T follicular helper cell (primary cell): Measurements from ENCODE around the gene CTIF.

Source experiments
- DNase-seq: peaks from one replicate; pipeline ENCODE4 v3.0.0-alpha.2; 2020; ENCODE audit warnings: low read depth

CTIF gene

DNA sequence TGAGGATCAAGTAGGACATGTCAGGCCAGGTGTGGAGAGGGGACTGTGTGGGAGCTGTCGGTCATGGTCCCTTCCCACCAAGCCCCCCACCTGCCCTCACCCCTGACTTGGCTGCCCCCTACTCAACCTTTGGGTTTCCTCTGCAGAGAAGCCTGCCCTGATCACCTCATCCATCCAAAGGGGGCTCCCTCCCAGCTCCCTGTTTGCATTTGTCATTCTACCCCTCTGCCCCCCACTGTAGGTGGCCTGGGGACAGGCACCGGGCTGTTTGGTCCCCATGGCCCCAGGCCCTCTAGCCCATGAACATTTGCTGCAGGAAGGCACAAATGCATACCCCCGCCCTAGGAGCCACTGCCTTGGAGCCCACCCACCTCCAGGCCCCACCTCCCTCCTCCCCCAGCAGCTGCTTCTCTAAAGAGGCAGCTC, 296.9 kb downstream of the CTIF start:
- DNase-seq: no peak

GRCh38 chr18:48836231-48836805, 297.5 kb downstream of the CTIF start:
- DNase-seq: no peak

DNA sequence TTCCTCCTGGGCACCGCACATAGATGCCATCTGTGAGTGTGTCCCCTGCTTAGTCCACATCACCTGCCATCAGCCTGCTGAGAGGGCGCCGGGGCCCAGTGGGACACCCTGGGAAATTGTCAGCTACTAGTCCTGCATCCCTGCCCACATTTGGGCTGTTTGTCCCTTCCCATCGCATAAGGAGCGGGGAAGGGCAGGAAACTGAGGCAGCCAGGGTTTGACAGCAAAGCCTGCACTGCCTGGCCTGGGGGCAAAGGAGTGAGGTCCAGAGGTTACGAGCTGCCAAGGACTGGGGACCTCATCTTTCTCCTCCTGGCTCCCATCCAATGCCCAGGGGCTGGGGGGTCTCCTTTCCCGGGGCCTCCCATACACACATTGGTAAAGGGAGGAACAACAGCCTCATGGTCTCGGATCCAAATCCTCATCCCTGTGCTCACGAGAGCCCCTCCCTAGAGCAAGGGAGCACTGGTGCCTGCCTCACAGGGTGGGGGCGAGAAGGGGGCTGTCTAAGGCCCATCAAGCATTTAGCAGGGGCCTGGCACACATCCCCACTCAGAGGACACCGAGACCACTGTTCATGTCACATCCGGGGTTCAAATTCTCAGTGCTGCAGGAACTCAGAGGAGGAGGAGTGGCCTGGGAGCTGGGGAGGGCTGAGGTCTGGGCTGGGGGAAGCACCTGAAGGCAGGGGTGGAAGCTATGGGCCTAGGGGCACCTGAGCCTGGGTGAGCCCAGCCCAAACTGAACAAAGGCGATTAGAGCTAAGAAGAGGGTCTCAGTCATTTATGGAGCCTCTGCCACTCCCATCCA, 298.2 kb downstream of the CTIF start:
- DNase-seq: no peak

GRCh38 chr18:48837676-48838075, 298.8 kb downstream of the CTIF start:
- no peak for DNase-seq

DNA sequence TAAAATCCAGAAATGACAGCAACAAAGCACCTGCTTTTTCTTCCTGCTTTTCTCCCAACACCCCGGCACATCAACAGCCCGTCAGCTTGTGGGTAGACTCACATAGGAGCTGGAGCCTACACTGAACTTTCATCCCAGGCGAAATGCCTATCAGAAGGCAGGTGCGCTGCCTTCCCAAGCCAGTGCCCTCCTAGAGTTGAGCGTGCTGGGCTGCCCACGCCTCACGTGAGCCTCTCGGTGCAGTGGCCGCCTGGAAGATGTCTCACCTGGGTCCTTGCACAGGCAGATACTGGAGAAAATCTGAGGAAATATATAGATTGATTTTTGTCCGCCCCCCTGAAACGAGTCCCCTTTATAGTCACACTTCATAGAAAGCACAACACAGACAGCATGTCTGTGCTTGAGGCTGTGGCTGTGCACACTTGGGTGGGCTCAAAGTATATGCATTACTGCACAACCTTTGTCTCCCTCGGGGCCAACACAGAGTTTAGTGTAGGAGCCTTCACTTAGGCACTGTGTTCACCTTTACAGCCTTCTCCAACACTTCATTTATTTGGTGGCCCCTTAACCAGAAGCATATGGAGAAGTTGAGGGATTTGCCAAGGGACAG, 299.4 kb downstream of the CTIF start:
- no peak for DNase-seq

DNA sequence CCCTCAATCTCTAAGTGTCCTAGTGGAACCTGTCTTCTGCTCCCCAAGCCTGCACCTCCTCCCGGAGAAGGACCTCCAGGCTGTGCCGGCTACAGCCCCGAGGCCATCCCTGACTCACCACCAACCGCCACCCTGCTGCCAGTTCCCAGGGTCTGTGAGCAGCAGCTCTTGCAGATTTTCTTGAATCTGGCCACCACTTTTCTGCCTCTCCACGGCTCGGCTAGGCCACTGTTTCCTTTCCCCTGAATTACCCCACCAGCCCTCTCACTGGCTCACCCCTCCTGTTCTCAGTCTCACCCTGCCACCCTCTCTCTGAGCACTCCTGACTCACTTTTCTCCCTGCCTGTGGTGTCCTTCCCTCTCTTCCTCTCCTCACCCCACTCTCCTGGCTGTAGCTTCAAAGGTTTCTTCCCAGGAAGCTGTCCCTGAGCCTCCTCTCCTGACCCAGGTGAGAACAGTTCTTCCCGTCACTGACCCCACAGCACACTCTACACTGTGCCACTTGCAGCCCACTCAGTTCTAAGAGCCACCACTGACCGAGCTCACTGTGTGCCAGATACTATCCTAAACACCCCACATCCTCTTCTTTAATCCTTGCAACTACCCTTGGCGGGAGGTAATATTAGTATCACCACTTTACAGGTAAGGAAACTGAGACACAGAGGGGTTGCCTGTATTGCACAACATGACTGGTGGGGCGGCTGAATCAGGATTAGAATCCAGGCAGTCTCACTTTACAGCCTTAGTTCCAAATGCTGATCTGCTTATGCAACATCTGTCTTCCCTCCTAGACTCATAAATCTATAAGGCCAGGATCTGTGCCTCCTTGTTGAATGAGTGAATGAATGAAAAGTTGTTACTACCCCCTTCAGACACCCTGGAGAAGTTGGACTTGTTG, 300.3 kb downstream of the CTIF start:
- DNase-seq: no peak

GRCh38 chr18:48839819-48840490, 301.1 kb downstream of the CTIF start:
- no peak for DNase-seq

DNA sequence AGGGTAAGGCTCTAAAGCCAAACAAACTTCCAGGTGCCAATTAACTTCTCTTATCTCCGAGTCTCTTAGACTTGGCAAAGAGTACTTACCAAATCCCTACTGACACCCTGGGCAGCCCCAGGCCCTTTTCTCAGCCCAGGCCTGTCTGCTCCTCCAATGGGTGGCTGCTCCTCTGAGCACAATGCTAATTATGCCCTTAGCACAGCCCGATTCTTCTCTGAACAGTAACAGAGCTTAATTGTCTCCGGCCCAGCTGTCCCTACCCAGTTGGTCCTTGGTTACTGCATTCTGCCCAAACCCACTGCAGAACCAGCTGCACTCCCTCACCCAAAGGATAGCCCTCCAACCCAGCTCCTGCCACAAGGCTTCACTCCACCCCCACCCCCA, 301.7 kb downstream of the CTIF start:
- DNase-seq: no peak

DNA sequence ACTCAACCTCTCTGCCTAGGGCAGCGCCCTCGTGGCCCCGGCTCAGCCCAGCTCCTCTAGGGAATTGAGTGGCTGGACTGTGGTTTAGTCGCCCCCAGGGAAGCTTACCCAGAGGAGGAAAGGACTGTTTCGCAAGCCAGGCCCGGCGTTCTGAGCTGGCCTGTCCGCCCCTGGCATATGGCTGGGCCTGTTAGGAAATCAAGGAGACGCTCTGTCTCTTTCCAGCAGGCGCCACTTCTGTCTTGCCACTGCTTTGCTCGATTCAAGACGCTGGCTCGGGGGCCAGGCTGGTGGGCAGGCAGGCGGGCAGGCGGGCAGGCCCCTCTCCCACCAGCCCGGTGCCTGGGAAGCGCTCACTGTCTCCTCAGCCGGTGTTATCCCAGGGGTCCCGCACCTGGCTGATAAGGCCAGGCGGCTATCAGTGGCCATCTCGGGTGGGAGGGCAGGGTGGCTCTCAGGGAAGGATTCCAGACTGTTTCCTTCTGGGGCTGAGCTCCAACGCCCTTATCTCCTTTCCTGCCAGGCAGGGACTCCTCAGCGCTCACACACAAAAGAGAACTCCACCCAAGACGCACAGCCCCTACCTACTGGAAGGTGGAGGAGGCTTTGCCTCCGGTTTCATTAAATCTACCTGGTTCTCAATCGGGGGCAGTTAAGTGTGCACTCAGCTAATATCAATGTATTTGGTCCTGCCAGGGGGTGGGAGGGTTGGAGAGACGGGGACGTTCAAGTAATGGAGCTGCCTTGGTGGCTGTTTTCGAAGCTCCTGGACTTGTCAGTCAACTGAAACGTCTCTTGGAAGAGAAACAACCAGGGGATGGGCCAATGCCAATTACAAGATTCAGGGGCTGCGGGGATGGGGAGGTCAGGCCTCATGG, 302.8 kb downstream of the CTIF start:
- DNase-seq: no peak

GRCh38 chr18:48842259-48843061, 303.6 kb downstream of the CTIF start:
- DNase-seq: peak; percentile 22

GRCh38 chr18:48843162-48843561, 304.3 kb downstream of the CTIF start:
- no peak for DNase-seq

- no peak for DNase-seq
Measured at GRCh38 chr18:48843596-48843995, 304.8 kb downstream of the CTIF start.

GRCh38 chr18:48844271-48844670, 305.4 kb downstream of the CTIF start:
- no peak for DNase-seq

DNA sequence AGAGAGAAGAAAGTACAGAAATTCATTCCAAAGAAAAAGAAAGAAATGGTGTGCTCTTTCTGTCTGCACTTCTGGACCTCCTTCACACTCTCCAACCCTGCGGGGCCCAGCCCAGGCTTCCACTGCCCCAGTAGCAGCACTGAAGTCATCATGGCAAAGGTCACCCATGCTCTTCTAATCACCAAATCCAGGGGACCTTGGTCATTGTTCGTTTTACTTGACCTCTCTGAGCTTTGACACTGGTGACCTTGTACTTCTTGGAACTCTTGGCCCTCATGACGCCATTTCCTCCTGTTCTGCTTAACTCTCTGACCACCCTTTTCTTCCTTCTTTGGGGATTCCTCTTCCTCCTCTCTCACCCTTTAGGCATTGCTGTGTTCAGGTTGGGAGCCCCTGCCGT, 306.3 kb downstream of the CTIF start:
- DNase-seq: no peak

DNA sequence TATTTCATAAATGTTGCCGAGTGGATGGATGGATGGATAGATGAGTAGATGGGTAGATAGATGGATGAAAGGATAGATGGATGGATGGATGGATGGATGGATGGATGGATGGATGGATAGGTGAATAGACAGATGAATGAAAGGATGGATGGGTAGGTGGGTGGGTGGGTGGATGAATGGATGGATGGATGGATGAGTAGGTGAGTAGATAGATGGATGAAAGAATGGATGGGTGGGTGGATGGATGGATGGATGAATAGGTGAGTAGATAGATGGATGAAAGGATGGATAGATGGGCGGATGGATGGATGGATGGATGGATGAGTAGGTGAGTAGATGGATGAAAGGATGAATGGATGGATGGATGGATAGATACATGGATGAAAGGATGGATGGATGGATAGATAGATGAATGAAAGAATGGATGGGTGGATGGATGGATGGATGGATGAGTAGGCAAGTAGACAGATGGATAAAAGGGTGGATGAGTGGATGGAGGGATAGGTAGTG, 307.6 kb downstream of the CTIF start:
- no peak for DNase-seq

DNA sequence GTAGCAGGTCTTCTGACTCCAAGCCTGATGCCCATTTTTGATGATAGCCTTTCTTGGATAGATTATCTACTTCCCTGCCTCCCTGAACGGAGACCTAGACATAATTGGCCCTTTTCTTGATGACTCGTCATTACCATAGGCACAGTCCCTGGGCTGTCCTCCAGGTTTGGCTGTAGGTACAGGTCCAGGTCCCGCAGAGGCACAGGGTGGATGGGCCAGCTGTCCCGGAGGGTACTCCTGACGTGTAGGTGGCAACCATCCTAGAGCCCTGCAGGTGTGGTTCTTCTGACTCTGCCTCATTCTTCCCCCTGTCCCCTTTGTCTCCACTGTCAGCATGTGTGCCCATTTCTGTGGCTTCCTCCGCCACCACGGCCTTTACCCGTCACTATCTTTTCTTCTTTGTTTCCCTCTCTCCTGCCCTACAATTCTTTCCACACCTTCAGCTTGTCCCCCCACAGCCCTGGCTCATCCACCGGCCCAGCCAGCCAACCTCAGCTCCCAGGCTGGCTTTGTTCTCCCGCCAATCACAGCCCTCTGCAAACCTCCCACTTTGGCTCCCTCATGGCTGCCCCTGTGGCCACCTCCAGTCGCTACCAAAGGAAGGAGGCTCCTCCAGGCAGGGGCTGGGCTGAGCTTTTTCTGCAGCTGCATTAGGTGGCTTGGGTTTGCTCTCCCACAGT, 309.1 kb downstream of the CTIF start:
- DNase-seq: no peak

GRCh38 chr18:48848641-48849143, 309.9 kb downstream of the CTIF start:
- no peak for DNase-seq

DNA sequence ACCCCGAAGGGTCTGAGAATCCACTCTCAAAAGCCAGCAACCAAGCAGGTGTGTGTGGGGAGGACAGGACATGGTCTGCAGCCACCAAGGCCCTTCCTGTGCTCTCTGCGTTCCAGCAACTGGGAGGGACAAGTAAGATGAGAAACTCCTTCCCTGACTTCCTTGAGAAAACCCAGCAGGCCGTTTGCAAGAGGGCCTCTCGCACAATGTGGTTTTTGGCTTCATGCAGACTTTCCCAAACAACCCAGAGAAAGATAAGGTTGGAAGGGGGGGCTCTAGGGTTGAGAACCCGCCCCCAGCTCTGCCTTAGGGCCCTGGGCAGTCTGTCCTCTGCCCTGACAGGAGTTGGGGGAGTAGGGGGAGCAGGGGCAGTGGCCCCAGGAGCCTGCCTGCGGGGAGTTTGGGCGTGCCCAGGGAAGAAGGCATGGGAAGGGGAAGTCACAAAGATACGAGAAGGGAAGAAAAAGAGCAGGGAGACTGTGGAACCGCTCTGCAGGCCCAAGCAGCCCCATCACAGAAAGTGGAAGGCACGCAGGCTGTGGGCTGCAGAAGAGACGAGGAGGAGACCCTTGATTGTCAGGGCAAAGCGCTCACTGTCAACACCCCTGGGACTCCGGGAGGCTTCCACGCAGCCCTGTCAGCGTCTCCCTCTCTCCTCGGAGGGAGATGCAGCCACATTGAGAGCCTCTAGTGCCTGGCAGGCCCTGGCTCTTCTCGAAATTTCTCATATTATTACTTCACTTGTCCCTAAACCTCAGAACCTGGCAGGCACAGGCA, 312.2 kb downstream of the CTIF start:
- DNase-seq: no peak
